ENCODE results near the gene THBS2.

Gene THBS2

GRCh38 chr6:169256061-169256460 lies 2.4 kb upstream of the THBS2 start:
- no peak for DNase-seq (ENCODE audit: low read depth)
- no peak overlapping the region for H3K4me3 ChIP-seq (ENCODE audit: low read length)
- TF ChIP-seq CTCF (conservative IDR thresholded peaks at IDR 0.05; ENCODE audit: low read length) = no peak

GRCh38 chr6:169255643-169256042 lies 2.0 kb upstream of the THBS2 start:
- TF ChIP-seq CTCF (conservative IDR thresholded peaks at IDR 0.05; ENCODE audit: low read length) = no peak

GRCh38 chr6:169254456-169255316 lies 1.0 kb upstream of the THBS2 start:
- no peak for DNase-seq (ENCODE audit: low read depth)
- no peak overlapping the region for H3K4me3 ChIP-seq (ENCODE audit: low read length)
- no peak for TF ChIP-seq CTCF (conservative IDR thresholded peaks at IDR 0.05; ENCODE audit: low read length)

More at GRCh38 chr6:169255643-169256042, 2.0 kb upstream of the THBS2 start:
- DNase-seq (ENCODE audit: low read depth) = no peak
- H3K4me3 ChIP-seq (ENCODE audit: low read length) = no peak overlapping the region

- peak overlapping the region; percentile 95 for H3K4me3 ChIP-seq (ENCODE audit: low read length)
- peak; percentile 34 for DNase-seq (ENCODE audit: low read depth)
- TF ChIP-seq CTCF (conservative IDR thresholded peaks at IDR 0.05; ENCODE audit: low read length) = no peak
Observed at GRCh38 chr6:169252505-169253189, 999 bp downstream of the THBS2 start.

GRCh38 chr6:169251822-169252504 lies 1.7 kb downstream of the THBS2 start:
- DNase-seq (ENCODE audit: low read depth) = no peak
- peak overlapping the region; percentile 95 for H3K4me3 ChIP-seq (ENCODE audit: low read length)
- no peak for TF ChIP-seq CTCF (conservative IDR thresholded peaks at IDR 0.05; ENCODE audit: low read length)

- no peak for TF ChIP-seq CTCF (conservative IDR thresholded peaks at IDR 0.05; ENCODE audit: low read length)
- no peak for DNase-seq (ENCODE audit: low read depth)
- H3K4me3 ChIP-seq (ENCODE audit: low read length) = peak overlapping the region; percentile 95
Observed at GRCh38 chr6:169251371-169251802, 2.3 kb downstream of the THBS2 start.
